Liver (tissue), 9 donors: ENCODE results near the gene CPEB1. TPM values are rescaled to one million over a fixed set of nuclear protein-coding genes. Genes with fewer than 3 reads are reported as not detected.
"Not testable (repeated sequence)": the region's sequence is repeated elsewhere in the genome, so short reads cannot be mapped to it uniquely, and the experiment has no call there.

Experiments used
- DNase-seq: peaks from one replicate; pipeline ENCODE4 v3.0.0-alpha.2; 2017; ENCODE audit warnings: low spot score
- H3K27ac ChIP-seq, 2 donors: one replicate each; pipeline ENCODE4 v1.7.0; 2013; ENCODE audit warnings: inconsistent platforms in 2 of 2, low read length in 2 of 2, control low read depth in 1 of 2, low read depth in 1 of 2, mild to moderate bottlenecking in 1 of 2
- H3K27me3 ChIP-seq, 4 donors: one replicate each; pipeline versions ENCODE4 v1.6.1 to v1.7.0; 2013; ENCODE audit warnings: low read length in 3 of 4, inconsistent platforms in 1 of 4, mild to moderate bottlenecking in 1 of 4, moderate library complexity in 1 of 4; ENCODE audit not compliant: control insufficient read depth in 4 of 4, insufficient read depth in 4 of 4
- H3K36me3 ChIP-seq, 4 donors: one replicate each; pipeline versions ENCODE4 v1.6.1 to v1.7.0; 2013; ENCODE audit warnings: low read length in 3 of 4, mild to moderate bottlenecking in 3 of 4, low read depth in 1 of 4, moderate library complexity in 1 of 4; ENCODE audit not compliant: control insufficient read depth in 4 of 4, insufficient read depth in 3 of 4
- H3K4me1 ChIP-seq, 4 donors: one replicate each; pipeline versions ENCODE4 v1.6.1 to v1.7.0; 2013; ENCODE audit warnings: low read length in 3 of 4, mild to moderate bottlenecking in 3 of 4, moderate library complexity in 1 of 4; ENCODE audit not compliant: control insufficient read depth in 4 of 4, insufficient read depth in 4 of 4
- H3K4me3 ChIP-seq, 3 donors: one replicate each; pipeline versions ENCODE4 v1.6.1 to v1.7.0; 2013; ENCODE audit warnings: low read length in 3 of 3, control low read depth in 1 of 3, low read depth in 1 of 3, mild to moderate bottlenecking in 1 of 3
- H3K9ac ChIP-seq, 2 donors: one replicate each; pipeline ENCODE4 v1.7.0; 2013; ENCODE audit warnings: low read length in 2 of 2, mild to moderate bottlenecking in 2 of 2, moderate library complexity in 2 of 2, control low read depth in 1 of 2, low read depth in 1 of 2
- H3K9me3 ChIP-seq, 4 donors: one replicate each; pipeline versions ENCODE4 v1.6.1 to v1.7.0; 2013; ENCODE audit warnings: low read length in 3 of 4; ENCODE audit not compliant: control insufficient read depth in 4 of 4
- ATF3 ChIP-seq: IDR thresholded peaks from 2 replicates; pipeline ENCODE4 v1.6.1; 2016; ENCODE audit warnings: antibody characterized with exemption
- CTCF ChIP-seq: fragments of 150-350 bp; IDR thresholded peaks from 2 replicates; pipeline ENCODE4 v1.5.1; 2017; ENCODE audit warnings: improper control_type of control experiment, low read depth, low read length; ENCODE audit not compliant: missing input control
- GABPA ChIP-seq, 2 donors: IDR thresholded peaks in 1 of 2; conservative IDR thresholded peaks in 1 of 2; 2 replicates each; pipeline ENCODE4 v1.6.1; 2016; ENCODE audit warnings: antibody characterized with exemption in 2 of 2, mild to moderate bottlenecking in 1 of 2, moderate library complexity in 1 of 2
- HNF4A ChIP-seq, 2 donors: conservative IDR thresholded peaks; 2 replicates each; pipeline ENCODE4 v1.6.1; 2016; ENCODE audit warnings: antibody characterized with exemption in 2 of 2, mild to moderate bottlenecking in 2 of 2
- HNF4G ChIP-seq: IDR thresholded peaks from 2 replicates; pipeline ENCODE4 v1.6.1; 2016; ENCODE audit warnings: antibody characterized with exemption
- JUND ChIP-seq, 2 donors: IDR thresholded peaks; 2 replicates each; pipeline ENCODE4 v1.6.1; 2016; ENCODE audit warnings: antibody characterized with exemption in 2 of 2
- MAX ChIP-seq: IDR thresholded peaks from 2 replicates; pipeline ENCODE4 v1.6.1; 2016; ENCODE audit warnings: antibody characterized with exemption
- NR2F2 ChIP-seq: IDR thresholded peaks from 2 replicates; pipeline ENCODE4 v1.6.1; 2016; ENCODE audit warnings: antibody characterized with exemption
- RAD21 ChIP-seq, 2 donors: IDR thresholded peaks; 2 replicates each; pipeline ENCODE4 v1.6.1; 2016; ENCODE audit warnings: antibody characterized with exemption in 2 of 2, mild to moderate bottlenecking in 2 of 2
- REST ChIP-seq: IDR thresholded peaks from 2 replicates; pipeline ENCODE4 v1.6.1; 2016; ENCODE audit warnings: antibody characterized with exemption, mild to moderate bottlenecking
- RXRA ChIP-seq, 2 donors: IDR thresholded peaks; 2 replicates each; pipeline ENCODE4 v1.6.1; 2017 to 2018; ENCODE audit warnings: antibody characterized with exemption in 2 of 2, mild to moderate bottlenecking in 1 of 2
- TAF1 ChIP-seq: conservative IDR thresholded peaks from 2 replicates; pipeline ENCODE4 v1.6.1; 2016; ENCODE audit warnings: antibody characterized with exemption, mild to moderate bottlenecking
- YY1 ChIP-seq: IDR thresholded peaks from 2 replicates; pipeline ENCODE4 v1.6.1; 2016; ENCODE audit warnings: antibody characterized with exemption, mild to moderate bottlenecking
- ZBTB33 ChIP-seq: IDR thresholded peaks from 2 replicates; pipeline ENCODE4 v1.6.1; 2016; ENCODE audit warnings: antibody characterized with exemption
- WGBS: extraction: QIAGEN DNeasy Blood & Tissue Kit; methylation state at CpG from one replicate; pipeline ENCODE4 v1.1.7; 2013; 5-methylcytosine and 5-hydroxymethylcytosine counted together
- polyA plus RNA-seq, 2 donors: library from polyadenylated mRNA; stranded (reverse) in 1 of 2; unstranded in 1 of 2; fragments of 200-250 nt in 1 of 2; fragments of >200 nt in 1 of 2; fragmentation: Nextera tagmentation in 1 of 2; extraction: Ambion mirVana in 1 of 2; gene quantifications; one replicate each; pipeline versions ENCODE4 v1.2.1 to v1.2.3, GENCODE V29; 2013 to 2015
- total RNA-seq, 2 donors: library from RNA; depleted of rRNA; stranded (reverse); fragments of >200 nt; gene quantifications; one replicate each; pipeline ENCODE4 v1.2.3, GENCODE V29; 2014
- donor health status: healthy.
- donor health status: healthy.
- donor health status: healthy.
- donor health status: healthy.
- donor health status: healthy.

The CPEB1 gene
- total and polyA plus RNA-seq, 4 donors = under 0.01 to 0.14 (median 0.05) TPM; not detected in 1

GRCh38 chr15:82535566-82536408 is 111.4 kb downstream of the CPEB1 start (continued):
- TF ChIP-seq ZBTB33 (no peak), ATF3 (no peak), GABPA (IDR thresholded peaks at IDR 0.05 in 1 of 2, conservative IDR thresholded peaks at IDR 0.05 in 1 of 2) (no peak)

- H3K4me1 ChIP-seq = peaks cover 2 to 18% (median 7%) of the 10 kb centered on the region in 4 donors
- WGBS = 98% methylated on average over 5 of the region's 5 CpGs
- H3K4me3 ChIP-seq, H3K9me3 ChIP-seq, H3K9ac ChIP-seq, H3K27me3 ChIP-seq, H3K27ac ChIP-seq, DNase-seq: not testable (repeated sequence)
- peaks cover 15 to 41% (median 29%) of the 10 kb centered on the region in 4 donors for H3K36me3 ChIP-seq
These were observed 112.0 kb downstream of the CPEB1 start for GRCh38 chr15:82535151-82535550.

GRCh38 chr15:82534457-82534861 is 112.7 kb downstream of the CPEB1 start:
- H3K4me3 ChIP-seq, H3K9me3 ChIP-seq, DNase-seq, H3K9ac ChIP-seq, H3K27ac ChIP-seq, H3K27me3 ChIP-seq: not testable (repeated sequence)
- 96% methylated on average over 3 of the region's 3 CpGs for WGBS
- H3K36me3 ChIP-seq = peaks cover 15 to 41% (median 29%) of the 10 kb centered on the region in 4 donors
- peaks cover 2 to 18% (median 7%) of the 10 kb centered on the region in 4 donors for H3K4me1 ChIP-seq

GRCh38 chr15:82533801-82534200 is 113.4 kb downstream of the CPEB1 start:
- Histone ChIP-seq H3K36me3 (peaks cover 15 to 40% (median 28%) of the 10 kb centered on the region in 4 donors), H3K27me3 (no peaks in the 10 kb centered on the region), H3K9ac (no peak overlapping the region), H3K4me3 (no peak overlapping the region), H3K27ac (no peak overlapping the region), H3K9me3 (no peaks in the 10 kb centered on the region), H3K4me1 (peaks cover 1 to 17% (median 6%) of the 10 kb centered on the region in 4 donors)
- WGBS = 96% methylated on average over 3 of the region's 3 CpGs
- TF ChIP-seq MAX (no peak), CTCF (no peak), JUND (IDR thresholded peaks at IDR 0.05) (no peak), GABPA (IDR thresholded peaks at IDR 0.05 in 1 of 2, conservative IDR thresholded peaks at IDR 0.05 in 1 of 2) (no peak), RXRA (IDR thresholded peaks at IDR 0.05) (no peak), YY1 (no peak), HNF4G (no peak), ATF3 (no peak), HNF4A (conservative IDR thresholded peaks at IDR 0.05) (no peak), RAD21 (IDR thresholded peaks at IDR 0.05) (no peak), NR2F2 (no peak), REST (no peak), TAF1 (no peak)
- no peak for DNase-seq
